Spleen (tissue), 7 donors: Measurements from ENCODE around the gene HSD17B13.

Experiments used
- CTCF ChIP-seq, 11 experiments: fragments of 200-600 bp in 7 of 11; fragments of 450-650 bp in 4 of 11; sonication (generic) in 4 of 11; IDR thresholded peaks in 8 of 11; conservative IDR thresholded peaks in 3 of 11; 1 replicate in 7 of 11; 2 replicates in 4 of 11; pipeline versions ENCODE4 v1.4.0 to v1.8.0; 2016 to 2021; ENCODE audit warnings: antibody characterized with exemption in 11 of 11, inconsistent platforms in 4 of 11, mild to moderate bottlenecking in 1 of 11
- POLR2A ChIP-seq, 3 donors: fragments of 450-650 bp; IDR thresholded peaks; one replicate each; pipeline ENCODE4 v1.5.1; 2017; ENCODE audit warnings: antibody characterized with exemption in 3 of 3, mild to moderate bottlenecking in 1 of 3
- donor health status: DM: no; HTN: no; CAD: no; lungs with moderate emphysema.
- donor health status: DM: no; HTN: no; CAD: no.
- donor health status: DM: no; HTN: no; CAD: no.

- TF ChIP-seq POLR2A (IDR thresholded peaks at IDR 0.05) (no peak), CTCF (IDR thresholded peaks at IDR 0.05 in 8 of 11, conservative IDR thresholded peaks at IDR 0.05 in 3 of 11) (no peak)
Observed at GRCh38 chr4:87342872-87343271, 20.2 kb upstream of the HSD17B13 start.
